A673 (cell line): Measurements from ENCODE around the gene THAP9. TPM values are rescaled to one million over a fixed set of nuclear protein-coding genes. Genes with fewer than 3 reads are reported as not detected.

Experiments
- BruUV-seq: library from RNA; stranded (reverse); fragments of 400-500 nt; replicated peaks from 2 replicates; lab custom pipeline; 2021; lab: Mats Ljungman, UMichigan
- CTCF ChIA-PET: fragments of 300-600 bp; sonication (Branson Sonifier 250); formaldehyde crosslinking; loops from one replicate; lab custom pipeline; 2022; ENCODE audit warnings: antibody characterized with exemption; lab: Charles Lee
- POLR2A ChIA-PET: fragments of 300-600 bp; sonication (Branson Sonifier 250); formaldehyde crosslinking; loops from one replicate; lab custom pipeline; 2022; ENCODE audit warnings: antibody characterized with exemption; ENCODE audit not compliant: low non-redundant PET; lab: Charles Lee
- DNase-seq: peaks from one replicate; pipeline ENCODE4 v3.0.0-alpha.2; 2015; ENCODE audit warnings: low spot score
- H3K27ac ChIP-seq: fragments of 200-600 bp; sonication (generic); 2 replicates; pipeline ENCODE4 v1.5.1; 2016; ENCODE audit warnings: mixed run types, low read depth, mild to moderate bottlenecking, mixed read lengths, antibody characterized with exemption, low read length; ENCODE audit not compliant: poor library complexity, severe bottlenecking
- H3K27me3 ChIP-seq: fragments of 200-600 bp; sonication (generic); replicated peaks from 2 replicates; pipeline ENCODE4 v1.6.1; 2017; ENCODE audit warnings: mixed run types, low read depth, mild to moderate bottlenecking, mixed read lengths, antibody characterized with exemption, low read length; ENCODE audit not compliant: insufficient read depth, poor library complexity
- H3K36me3 ChIP-seq: fragments of 200-600 bp; sonication (generic); 2 replicates; pipeline ENCODE4 v1.6.1; 2016; ENCODE audit warnings: mixed run types, mild to moderate bottlenecking, mixed read lengths, antibody characterized with exemption, low read length; ENCODE audit not compliant: insufficient read depth, poor library complexity, severe bottlenecking
- H3K4me1 ChIP-seq: fragments of 200-600 bp; sonication (generic); 2 replicates; pipeline ENCODE4 v1.6.1; 2017; ENCODE audit warnings: mixed run types, mild to moderate bottlenecking, mixed read lengths, antibody characterized with exemption, low read length; ENCODE audit not compliant: insufficient read depth, poor library complexity, severe bottlenecking
- H3K4me3 ChIP-seq: fragments of 200-600 bp; sonication (generic); 2 replicates; pipeline ENCODE4 v1.5.1; 2016; ENCODE audit warnings: low read depth, mixed run types, mild to moderate bottlenecking, mixed read lengths, low read length; ENCODE audit not compliant: poor library complexity, severe bottlenecking
- H3K9me3 ChIP-seq: fragments of 200-600 bp; sonication (generic); 2 replicates; pipeline ENCODE4 v1.6.1; 2016; ENCODE audit warnings: mixed run types, low read depth, mild to moderate bottlenecking, mixed read lengths, antibody characterized with exemption, low read length; ENCODE audit not compliant: poor library complexity, severe bottlenecking
- EZH2 ChIP-seq: fragments of 200-600 bp; sonication (generic); IDR thresholded peaks from 2 replicates; pipeline ENCODE4 v1.6.1; 2017; ENCODE audit warnings: borderline replicate concordance, low read depth, mild to moderate bottlenecking, mixed read lengths, antibody characterized with exemption, low read length; ENCODE audit not compliant: poor library complexity, severe bottlenecking
- intact Hi-C: fragments of 100-400 bp; cut with micrococcal nuclease; formaldehyde crosslinking; loops from one replicate; pipeline ENCODE4 v1.10.0; 2022; ENCODE audit not compliant: unreplicated experiment
- total RNA-seq: library from RNA; stranded (reverse); gene quantifications from 2 replicates; pipeline ENCODE4 v1.2.3, GENCODE V29; 2021
- TF ChIP-seq, protein P1 (sequence below): fragments of 300-800, 200-600 bp; sonication (generic); conservative IDR thresholded peaks from 2 replicates; pipeline ENCODE4 v1.5.1; 2017; ENCODE audit warnings: low read depth, mild to moderate bottlenecking, antibody characterized with exemption, low read length, moderate library complexity, mixed read lengths

The THAP9 gene
- total RNA-seq, 1 experiment from 2014 or later = 3.8 TPM

GRCh38 chr4:82890901-82891706 lies 9.4 kb upstream of the THAP9 start, which contains the start of gene SEC31A:
SEC31A (minus strand) TSS chr4:82891153; CDS start chr4:82881936, 9,217 bp downstream.
- no peak for TF ChIP-seq EZH2
- TF ChIP-seq, protein P1, sequence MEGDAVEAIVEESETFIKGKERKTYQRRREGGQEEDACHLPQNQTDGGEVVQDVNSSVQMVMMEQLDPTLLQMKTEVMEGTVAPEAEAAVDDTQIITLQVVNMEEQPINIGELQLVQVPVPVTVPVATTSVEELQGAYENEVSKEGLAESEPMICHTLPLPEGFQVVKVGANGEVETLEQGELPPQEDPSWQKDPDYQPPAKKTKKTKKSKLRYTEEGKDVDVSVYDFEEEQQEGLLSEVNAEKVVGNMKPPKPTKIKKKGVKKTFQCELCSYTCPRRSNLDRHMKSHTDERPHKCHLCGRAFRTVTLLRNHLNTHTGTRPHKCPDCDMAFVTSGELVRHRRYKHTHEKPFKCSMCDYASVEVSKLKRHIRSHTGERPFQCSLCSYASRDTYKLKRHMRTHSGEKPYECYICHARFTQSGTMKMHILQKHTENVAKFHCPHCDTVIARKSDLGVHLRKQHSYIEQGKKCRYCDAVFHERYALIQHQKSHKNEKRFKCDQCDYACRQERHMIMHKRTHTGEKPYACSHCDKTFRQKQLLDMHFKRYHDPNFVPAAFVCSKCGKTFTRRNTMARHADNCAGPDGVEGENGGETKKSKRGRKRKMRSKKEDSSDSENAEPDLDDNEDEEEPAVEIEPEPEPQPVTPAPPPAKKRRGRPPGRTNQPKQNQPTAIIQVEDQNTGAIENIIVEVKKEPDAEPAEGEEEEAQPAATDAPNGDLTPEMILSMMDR = no peak
- peak within 1 kb of the TSS; percentile 88 for H3K27ac ChIP-seq
- intact Hi-C loops = no loop called here
- DNase-seq = peak; percentile 91
- H3K36me3 ChIP-seq = peaks cover 22% of the 10 kb centered on the region
- H3K4me3 ChIP-seq = peak within 1 kb of the TSS; percentile 82
- POLR2A ChIA-PET = no interaction called here
- H3K9me3 ChIP-seq = no peaks in the 10 kb centered on the region
- no peaks in the 10 kb centered on the region for H3K4me1 ChIP-seq
- CTCF ChIA-PET = interaction anchor here (0.5 kb wide), 1 partner anchor 428 kb away, joined by 6 read pairs; no protein-coding TSS in a partner anchor
- BruUV-seq = no TSS peak
- no peaks in the 10 kb centered on the region for H3K27me3 ChIP-seq

GRCh38 chr4:82891707-82892466 lies 8.6 kb upstream of the THAP9 start:
- DNase-seq = no peak
- TF ChIP-seq EZH2 = no peak
- TF ChIP-seq, protein P1 = no peak
- H3K27ac ChIP-seq = peak overlapping the region; percentile 88
- H3K4me3 ChIP-seq = peak overlapping the region; percentile 82
- intact Hi-C loops = no loop called here
- H3K4me1 ChIP-seq = no peaks in the 10 kb centered on the region
- no TSS peak for BruUV-seq
- H3K9me3 ChIP-seq = no peaks in the 10 kb centered on the region
- ChIA-PET CTCF (no interaction called here), POLR2A (no interaction called here)
- no peaks in the 10 kb centered on the region for H3K27me3 ChIP-seq
- H3K36me3 ChIP-seq = peaks cover 22% of the 10 kb centered on the region

- Histone ChIP-seq H3K4me1 (no peaks in the 10 kb centered on the region), H3K36me3 (peaks cover 22% of the 10 kb centered on the region), H3K9me3 (no peaks in the 10 kb centered on the region), H3K4me3 (no peak overlapping the region), H3K27me3 (no peaks in the 10 kb centered on the region), H3K27ac (no peak overlapping the region)
- BruUV-seq = no TSS peak
- no peak for DNase-seq
- POLR2A ChIA-PET = no interaction called here
- intact Hi-C loops = no loop called here
- TF ChIP-seq EZH2 = no peak
- TF ChIP-seq, protein P1 = no peak
- CTCF ChIA-PET = no interaction called here
These were observed 8.1 kb upstream of the THAP9 start for GRCh38 chr4:82892467-82892802.
